HCT116 (cell line): ENCODE measurements around the gene CGRRF1. TPM values are rescaled to one million over a fixed set of nuclear protein-coding genes. Genes with fewer than 3 reads are reported as not detected.

Source experiments
- ATAC-seq: fragments of 200-7000 bp; cut with Tn5 transposase; 2 replicates; pipeline ENCODE4 v1.9.1; 2020; ENCODE audit warnings: mild to moderate bottlenecking, moderate library complexity
- BruUV-seq: library from RNA; stranded (reverse); fragments of 400-500 nt; replicated peaks from 2 replicates; lab custom pipeline; 2021; lab: Mats Ljungman, UMichigan
- CTCF ChIA-PET: fragments of 300-600 bp; sonication (Branson Sonifier 250); formaldehyde crosslinking; loops from one replicate; lab custom pipeline; 2021; ENCODE audit warnings: antibody characterized with exemption; lab: Charles Lee
- POLR2A ChIA-PET: fragments of 300-600, 350-600 bp; sonication (Branson Sonifier 250); formaldehyde crosslinking; loops from one replicate; lab custom pipeline; 2021; ENCODE audit warnings: antibody characterized with exemption; lab: Charles Lee
- RAD21 ChIA-PET, 2 experiments: fragments of 300-600 bp; sonication (Branson Sonifier 250); formaldehyde crosslinking; loops; one replicate each; lab custom pipeline; 2023; ENCODE audit warnings: low total read pairs in 2 of 2; ENCODE audit not compliant: uncharacterized antibody in 2 of 2, unreplicated experiment in 2 of 2, low non-redundant PET in 1 of 2; lab: Charles Lee
- DNase-seq: peaks from one replicate; pipeline ENCODE4 v3.0.0-alpha.2; 2010; ENCODE audit warnings: low read depth, low spot score
- H2AFZ ChIP-seq: fragments of 200-600 bp; shearing (Covaris generic), sonication (generic); 2 replicates; pipeline ENCODE4 v1.6.1; 2017; ENCODE audit warnings: low read depth, mixed run types, mixed read lengths, antibody characterized with exemption, low read length; ENCODE audit not compliant: poor library complexity, severe bottlenecking
- H3K27ac ChIP-seq: 2 replicates; pipeline ENCODE4 v1.5.1; 2012; ENCODE audit warnings: low read depth, low read length
- H3K27me3 ChIP-seq: fragments of 200-600 bp; sonication (generic); 2 replicates; pipeline ENCODE4 v1.6.1; 2016; ENCODE audit warnings: mixed run types, low read length, mixed read lengths; ENCODE audit not compliant: insufficient read depth
- H3K36me3 ChIP-seq, 2 experiments: fragments of 200-500 bp in 1 of 2; fragments of 200-600 bp in 1 of 2; sonication (Bioruptor generic) in 1 of 2; sonication (generic) in 1 of 2; 2 replicates each; pipeline versions ENCODE4 v1.5.1 to v1.6.1; 2014 to 2016; ENCODE audit warnings: low read length in 2 of 2, inconsistent platforms in 1 of 2, mixed read lengths in 1 of 2, mixed run types in 1 of 2; ENCODE audit not compliant: insufficient read depth in 2 of 2, control insufficient read depth in 1 of 2
- H3K4me1 ChIP-seq, 2 experiments: fragments of 200-600 bp in 1 of 2; sonication (generic) in 1 of 2; 2 replicates each; pipeline versions ENCODE4 v1.5.1 to v1.6.1; 2012 to 2017; ENCODE audit warnings: low read length in 2 of 2, inconsistent platforms in 1 of 2, mild to moderate bottlenecking in 1 of 2, mixed read lengths in 1 of 2, mixed run types in 1 of 2, moderate library complexity in 1 of 2; ENCODE audit not compliant: insufficient read depth in 2 of 2, control insufficient read depth in 1 of 2
- H3K4me2 ChIP-seq: fragments of 200-600 bp; sonication (generic); 2 replicates; pipeline ENCODE4 v1.6.1; 2017; ENCODE audit warnings: mixed run types, low read length, mixed read lengths
- H3K4me3 ChIP-seq, 2 experiments: fragments of 200-600 bp in 1 of 2; sonication (generic) in 1 of 2; replicated peaks in 1 of 2; 2 replicates each; pipeline ENCODE4 v1.5.1; 2011 to 2016; ENCODE audit warnings: low read length in 2 of 2, control low read depth in 1 of 2, low read depth in 1 of 2, mild to moderate bottlenecking in 1 of 2, mixed read lengths in 1 of 2, mixed run types in 1 of 2
- H3K79me2 ChIP-seq: fragments of 200-600 bp; sonication (generic); 2 replicates; pipeline ENCODE4 v1.6.1; 2017; ENCODE audit warnings: mild to moderate bottlenecking, mixed run types, low read length, moderate library complexity, mixed read lengths; ENCODE audit not compliant: insufficient read depth
- H3K9ac ChIP-seq: fragments of 200-600 bp; sonication (generic); 2 replicates; pipeline ENCODE4 v1.6.1; 2016; ENCODE audit warnings: low read length, mixed read lengths
- H3K9me2 ChIP-seq: fragments of 200-600 bp; sonication (generic), shearing (Covaris generic); 2 replicates; pipeline ENCODE4 v1.6.1; 2017; ENCODE audit warnings: mixed run types, mild to moderate bottlenecking, moderate library complexity; ENCODE audit not compliant: insufficient read depth
- H3K9me3 ChIP-seq, 2 experiments: fragments of 200-500 bp in 1 of 2; fragments of 200-600 bp in 1 of 2; sonication (Bioruptor generic) in 1 of 2; sonication (generic) in 1 of 2; 2 replicates each; pipeline ENCODE4 v1.6.1; 2014 to 2017; ENCODE audit warnings: low read length in 2 of 2, mixed read lengths in 2 of 2, inconsistent platforms in 1 of 2, low read depth in 1 of 2, mild to moderate bottlenecking in 1 of 2, mixed run types in 1 of 2, moderate library complexity in 1 of 2; ENCODE audit not compliant: control insufficient read depth in 1 of 2, insufficient read depth in 1 of 2
- H4K20me1 ChIP-seq: fragments of 200-600 bp; sonication (generic), shearing (Covaris generic); 2 replicates; pipeline ENCODE4 v1.6.1; 2017; ENCODE audit warnings: mixed run types, mild to moderate bottlenecking, moderate library complexity; ENCODE audit not compliant: insufficient read depth
- CBX3 ChIP-seq: IDR thresholded peaks from 2 replicates; pipeline ENCODE4 v1.6.1; 2012; ENCODE audit warnings: low read depth
- EZH2phosphoT487 ChIP-seq: fragments of 200-600 bp; IDR thresholded peaks from 2 replicates; pipeline ENCODE4 v1.6.1; 2018; ENCODE audit warnings: antibody characterized with exemption, borderline replicate concordance
- FOSL1 ChIP-seq: IDR thresholded peaks from 2 replicates; pipeline ENCODE4 v1.6.1; 2012; ENCODE audit warnings: low read depth
- JUND ChIP-seq: IDR thresholded peaks from 2 replicates; pipeline ENCODE4 v1.6.1; 2012
- SP1 ChIP-seq: IDR thresholded peaks from 2 replicates; pipeline ENCODE4 v1.6.1; 2012; ENCODE audit warnings: low read depth
- SRF ChIP-seq: IDR thresholded peaks from 2 replicates; pipeline ENCODE4 v1.6.1; 2012; ENCODE audit warnings: low read depth
- TCF7L2 ChIP-seq: IDR thresholded peaks from 2 replicates; pipeline ENCODE4 v1.7.0; 2011; ENCODE audit warnings: borderline replicate concordance, inconsistent platforms; ENCODE audit not compliant: insufficient read depth, insufficient read length; ENCODE audit errors: extremely low read depth
- YY1 ChIP-seq: IDR thresholded peaks from 2 replicates; pipeline ENCODE4 v1.6.1; 2011; ENCODE audit warnings: low read length, low read depth, moderate library complexity, mild to moderate bottlenecking; ENCODE audit not compliant: insufficient replicate concordance; ENCODE audit errors: extremely low read depth
- ZFX ChIP-seq: fragments of 450-650 bp; IDR thresholded peaks from 2 replicates; pipeline ENCODE4 v1.6.1; 2017
- ZNF274 ChIP-seq: fragments of 200-500 bp; sonication (Bioruptor generic); IDR thresholded peaks from 2 replicates; pipeline ENCODE4 v1.6.1; 2014; ENCODE audit warnings: mild to moderate bottlenecking, low read depth, low read length, inconsistent platforms
- intact Hi-C: fragments of 100-400 bp; cut with micrococcal nuclease; formaldehyde crosslinking; loops from 2 replicates; pipeline ENCODE4 v1.10.0; 2022
- total RNA-seq: library from RNA; stranded (reverse); gene quantifications from one replicate; pipeline ENCODE4 v1.2.1, GENCODE V29; 2021; ENCODE audit not compliant: unreplicated experiment

The CGRRF1 gene
- total RNA-seq, 1 experiment from 2014 or later = 15.9 TPM

DNA sequence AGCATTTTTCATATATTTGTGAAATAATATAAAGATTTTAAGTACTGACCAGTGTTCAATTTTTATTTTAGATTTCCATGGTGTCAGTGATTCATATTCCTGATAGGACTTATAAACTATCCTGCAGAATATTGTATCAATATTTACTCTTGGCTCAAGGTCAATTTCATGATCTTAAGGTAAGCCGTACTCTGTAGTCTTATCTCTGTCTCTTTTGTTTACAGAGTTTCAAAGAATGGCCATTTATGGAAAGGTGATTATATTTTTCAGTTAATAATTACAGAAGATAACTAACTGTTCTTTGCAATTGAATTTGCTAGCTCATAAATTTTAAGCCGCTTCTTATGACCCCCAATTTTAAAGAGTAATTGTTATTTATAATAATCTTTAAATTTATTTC lies 27.9 kb downstream of the CGRRF1 start (continued):
- no peak for TF ChIP-seq YY1
- no peak for TF ChIP-seq TCF7L2
- no peak for TF ChIP-seq JUND

- Histone ChIP-seq H3K79me2 (no peaks in the 10 kb centered on the region), H4K20me1 (no peaks in the 10 kb centered on the region), H3K4me2 (no peak overlapping the region), H3K4me1 (no peaks in the 10 kb centered on the region)
- ATAC-seq (no peak), DNase-seq (no peak)
- CTCF ChIA-PET = interaction anchor here (1.8 kb wide), 1 partner anchor 26 kb away, joined by 5 read pairs; no protein-coding TSS in a partner anchor
- no TSS peak for BruUV-seq
- RAD21 ChIA-PET = no interaction called here
- no peak for TF ChIP-seq SP1
- no peak for TF ChIP-seq SRF
- no peak for TF ChIP-seq FOSL1
- TF ChIP-seq CBX3 = no peak
- TF ChIP-seq ZFX = no peak
- TF ChIP-seq EZH2phosphoT487 = no peak
- TF ChIP-seq YY1 = no peak
- TF ChIP-seq TCF7L2 = no peak
- TF ChIP-seq JUND = no peak
- TF ChIP-seq ZNF274 = no peak
- TF ChIP-seq, all 23 proteins: peak for 0
- no peaks in the 10 kb centered on the region for H3K27me3 ChIP-seq
- no peak overlapping the region for H2AFZ ChIP-seq
- H3K4me3 ChIP-seq = no peak overlapping the region
- H3K36me3 ChIP-seq = 0 out of 4 replicates have a peak, but pooled peaks cover 2 to 6% of the 10 kb centered on the region in 2 experiments
- POLR2A ChIA-PET = no interaction called here
- no peak overlapping the region for H3K9ac ChIP-seq
- H3K27ac ChIP-seq = no peak overlapping the region
- H3K9me3 ChIP-seq = no peaks in the 10 kb centered on the region
- no peaks in the 10 kb centered on the region for H3K9me2 ChIP-seq
- intact Hi-C loops = no loop called here
Observed at GRCh38 chr14:54538055-54538454, 28.3 kb downstream of the CGRRF1 start.
